Mammary epithelial cell (primary cell): ENCODE data around the gene LPCAT4.

Source experiments
- EZH2 ChIP-seq: IDR thresholded peaks from 2 replicates; pipeline ENCODE4 v1.6.1; 2012; ENCODE audit warnings: low read length, inconsistent platforms, borderline replicate concordance
- TF ChIP-seq, protein P1 (sequence below), 2 donors: IDR thresholded peaks in 1 of 2; conservative IDR thresholded peaks in 1 of 2; 2 replicates each; pipeline ENCODE4 v1.5.1; 2011 to 2012; ENCODE audit warnings: inconsistent platforms in 2 of 2, low read length in 2 of 2, mild to moderate bottlenecking in 2 of 2, control low read depth in 1 of 2, low read depth in 1 of 2; ENCODE audit not compliant: insufficient read depth in 1 of 2; ENCODE audit errors: extremely low read depth in 1 of 2

- TF ChIP-seq, protein P1, sequence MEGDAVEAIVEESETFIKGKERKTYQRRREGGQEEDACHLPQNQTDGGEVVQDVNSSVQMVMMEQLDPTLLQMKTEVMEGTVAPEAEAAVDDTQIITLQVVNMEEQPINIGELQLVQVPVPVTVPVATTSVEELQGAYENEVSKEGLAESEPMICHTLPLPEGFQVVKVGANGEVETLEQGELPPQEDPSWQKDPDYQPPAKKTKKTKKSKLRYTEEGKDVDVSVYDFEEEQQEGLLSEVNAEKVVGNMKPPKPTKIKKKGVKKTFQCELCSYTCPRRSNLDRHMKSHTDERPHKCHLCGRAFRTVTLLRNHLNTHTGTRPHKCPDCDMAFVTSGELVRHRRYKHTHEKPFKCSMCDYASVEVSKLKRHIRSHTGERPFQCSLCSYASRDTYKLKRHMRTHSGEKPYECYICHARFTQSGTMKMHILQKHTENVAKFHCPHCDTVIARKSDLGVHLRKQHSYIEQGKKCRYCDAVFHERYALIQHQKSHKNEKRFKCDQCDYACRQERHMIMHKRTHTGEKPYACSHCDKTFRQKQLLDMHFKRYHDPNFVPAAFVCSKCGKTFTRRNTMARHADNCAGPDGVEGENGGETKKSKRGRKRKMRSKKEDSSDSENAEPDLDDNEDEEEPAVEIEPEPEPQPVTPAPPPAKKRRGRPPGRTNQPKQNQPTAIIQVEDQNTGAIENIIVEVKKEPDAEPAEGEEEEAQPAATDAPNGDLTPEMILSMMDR (conservative IDR thresholded peaks at IDR 0.05 in 1 of 2, IDR thresholded peaks at IDR 0.05 in 1 of 2; ENCODE audit: extremely low read depth in 1 of 2, insufficient read depth in 1 of 2, low read depth in 1 of 2, low read length in 2 of 2): no peak
- TF ChIP-seq EZH2: no peak
Measured at GRCh38 chr15:34311563-34311962, 55.4 kb downstream of the LPCAT4 start.
